Panc1 (cell line): ENCODE data around the gene PHC3. TPM values are rescaled to one million over a fixed set of nuclear protein-coding genes. Genes with fewer than 3 reads are reported as not detected.
"Not testable (repeated sequence)": the region's sequence is repeated elsewhere in the genome, so short reads cannot be mapped to it uniquely, and the experiment has no call there.

Experiments
- ATAC-seq: fragments of 200-7000 bp; cut with Tn5 transposase; 2 replicates; pipeline ENCODE4 v1.9.1; 2020; ENCODE audit warnings: mild to moderate bottlenecking, moderate library complexity
- BruUV-seq: library from RNA; stranded (reverse); fragments of 400-500 nt; replicated peaks from 2 replicates; lab custom pipeline; 2021; lab: Mats Ljungman, UMichigan
- CTCF ChIA-PET: fragments of 300-600 bp; sonication (Branson Sonifier 250); formaldehyde crosslinking; loops from one replicate; lab custom pipeline; 2022; ENCODE audit warnings: antibody characterized with exemption; lab: Charles Lee
- POLR2A ChIA-PET: fragments of 300-600 bp; sonication (Branson Sonifier 250); formaldehyde crosslinking; loops from one replicate; lab custom pipeline; 2022; ENCODE audit warnings: antibody characterized with exemption; lab: Charles Lee
- DNase-seq: peaks from one replicate; pipeline ENCODE4 v3.0.0-alpha.2; 2010; ENCODE audit warnings: low read depth, low spot score
- H3K27ac ChIP-seq: 2 replicates; pipeline ENCODE4 v1.5.1; 2011; ENCODE audit warnings: mild to moderate bottlenecking, low read length, inconsistent platforms
- H3K27me3 ChIP-seq: fragments of 200-500 bp; sonication (Bioruptor generic); 2 replicates; pipeline ENCODE4 v1.6.0; 2014; ENCODE audit warnings: low read length, inconsistent platforms; ENCODE audit not compliant: control insufficient read depth, insufficient read depth
- H3K36me3 ChIP-seq: fragments of 200-500 bp; sonication (Bioruptor generic); 2 replicates; pipeline ENCODE4 v1.5.1; 2014; ENCODE audit warnings: inconsistent platforms, mild to moderate bottlenecking, low read length, moderate library complexity; ENCODE audit not compliant: control insufficient read depth, insufficient read depth
- H3K4me1 ChIP-seq: 2 replicates; pipeline ENCODE4 v1.5.1; 2011; ENCODE audit warnings: inconsistent platforms, mild to moderate bottlenecking, low read length, moderate library complexity; ENCODE audit not compliant: control insufficient read depth, insufficient read depth
- H3K4me3 ChIP-seq, 2 experiments: 2 replicates each; pipeline ENCODE4 v1.5.1; 2011 to 2012; ENCODE audit warnings: low read depth in 2 of 2, low read length in 2 of 2, mild to moderate bottlenecking in 2 of 2, inconsistent platforms in 1 of 2, moderate library complexity in 1 of 2
- H3K9me3 ChIP-seq: fragments of 200-500 bp; sonication (Bioruptor generic); 2 replicates; pipeline ENCODE4 v1.5.1; 2014; ENCODE audit warnings: low read depth, mild to moderate bottlenecking, inconsistent platforms, low read length, moderate library complexity; ENCODE audit not compliant: control insufficient read depth, insufficient read depth
- CTCF ChIP-seq: fragments of 450-650 bp; IDR thresholded peaks from 2 replicates; pipeline ENCODE4 v1.5.1; 2017; ENCODE audit warnings: mild to moderate bottlenecking
- POLR2AphosphoS5 ChIP-seq: IDR thresholded peaks from 2 replicates; pipeline ENCODE4 v1.6.1; 2012; ENCODE audit warnings: mild to moderate bottlenecking, low read depth, low read length, moderate library complexity
- REST ChIP-seq, 2 experiments: IDR thresholded peaks; 2 replicates each; pipeline ENCODE4 v1.6.1; 2011 to 2012; ENCODE audit warnings: low read depth in 2 of 2, control low read depth in 1 of 2, low read length in 1 of 2, mild to moderate bottlenecking in 1 of 2, moderate library complexity in 1 of 2; ENCODE audit not compliant: insufficient read depth in 1 of 2
- SIN3A ChIP-seq: IDR thresholded peaks from 2 replicates; pipeline ENCODE4 v1.6.1; 2012; ENCODE audit warnings: low read depth, mild to moderate bottlenecking, low read length, moderate library complexity, borderline replicate concordance; ENCODE audit not compliant: insufficient read depth
- TCF7L2 ChIP-seq: IDR thresholded peaks from 2 replicates; pipeline ENCODE4 v1.6.1; 2011; ENCODE audit warnings: mild to moderate bottlenecking, low read depth, low read length, inconsistent platforms
- in situ Hi-C: cut with HindIII; loops from 2 replicates; pipeline ENCODE4 v1.10.0; 2016; ENCODE audit warnings: low sequenced_read_pairs, low pct_unique_long_range_greater_than_20kb
- intact Hi-C: fragments of 100-400 bp; cut with micrococcal nuclease; formaldehyde crosslinking; loops from one replicate; pipeline ENCODE4 v1.10.0; 2022; ENCODE audit not compliant: unreplicated experiment
- total RNA-seq: library from RNA; stranded (reverse); gene quantifications from one replicate; pipeline ENCODE4 v1.2.1, GENCODE V29; 2021; ENCODE audit not compliant: unreplicated experiment

The PHC3 gene
- total RNA-seq, 1 experiment from 2014 or later: 53.8 TPM

GRCh38 chr3:170211668-170212067 lies 30.1 kb upstream of the PHC3 start:
- Histone ChIP-seq H3K9me3 (no peaks in the 10 kb centered on the region), H3K27me3 (no peaks in the 10 kb centered on the region; the same call in 1 of the 2 replicates), H3K4me1 (no peaks in the 10 kb centered on the region), H3K4me3 (no peak overlapping the region), H3K36me3 (no peaks in the 10 kb centered on the region), H3K27ac (no peak overlapping the region)
- DNase-seq: no peak
- TF ChIP-seq POLR2AphosphoS5 (no peak), SIN3A (no peak), TCF7L2 (no peak), REST (IDR thresholded peaks at IDR 0.05; ENCODE audit: insufficient read depth in 1 of 2, low read depth in 2 of 2, low read length in 1 of 2) (no peak), CTCF (no peak)
- ATAC-seq: no peak
- intact Hi-C loops (no loop called here), in situ Hi-C loops (no loop called here)
- POLR2A ChIA-PET: no interaction called here
- BruUV-seq: no TSS peak
- CTCF ChIA-PET: no interaction called here

- BruUV-seq: no TSS peak
- intact Hi-C loops (no loop called here), in situ Hi-C loops (no loop called here)
- Histone ChIP-seq H3K27me3 (no peaks in the 10 kb centered on the region; the same call in 1 of the 2 replicates), H3K27ac (no peak overlapping the region), H3K4me3 (no peak overlapping the region), H3K36me3 (no peaks in the 10 kb centered on the region), H3K4me1 (no peaks in the 10 kb centered on the region), H3K9me3 (no peaks in the 10 kb centered on the region)
- POLR2A ChIA-PET: no interaction called here
- CTCF ChIA-PET: no interaction called here
- ATAC-seq: no peak
- DNase-seq: no peak
- TF ChIP-seq POLR2AphosphoS5 (no peak), CTCF (no peak)
These were observed 26.2 kb upstream of the PHC3 start for GRCh38 chr3:170207717-170208116.

- POLR2A ChIA-PET, H3K4me1 ChIP-seq, H3K27me3 ChIP-seq, CTCF ChIA-PET, H3K36me3 ChIP-seq, DNase-seq, BruUV-seq, H3K4me3 ChIP-seq, H3K27ac ChIP-seq, in situ Hi-C loops, H3K9me3 ChIP-seq, ATAC-seq: not testable (repeated sequence)
- intact Hi-C loops: loop anchor here (1.0 kb wide), 1 partner anchor 65 kb away; no protein-coding TSS in a partner anchor
These were observed 24.7 kb upstream of the PHC3 start for GRCh38 chr3:170206164-170206762.
